ENCODE data around the gene ETS1.

ETS1 gene

DNA sequence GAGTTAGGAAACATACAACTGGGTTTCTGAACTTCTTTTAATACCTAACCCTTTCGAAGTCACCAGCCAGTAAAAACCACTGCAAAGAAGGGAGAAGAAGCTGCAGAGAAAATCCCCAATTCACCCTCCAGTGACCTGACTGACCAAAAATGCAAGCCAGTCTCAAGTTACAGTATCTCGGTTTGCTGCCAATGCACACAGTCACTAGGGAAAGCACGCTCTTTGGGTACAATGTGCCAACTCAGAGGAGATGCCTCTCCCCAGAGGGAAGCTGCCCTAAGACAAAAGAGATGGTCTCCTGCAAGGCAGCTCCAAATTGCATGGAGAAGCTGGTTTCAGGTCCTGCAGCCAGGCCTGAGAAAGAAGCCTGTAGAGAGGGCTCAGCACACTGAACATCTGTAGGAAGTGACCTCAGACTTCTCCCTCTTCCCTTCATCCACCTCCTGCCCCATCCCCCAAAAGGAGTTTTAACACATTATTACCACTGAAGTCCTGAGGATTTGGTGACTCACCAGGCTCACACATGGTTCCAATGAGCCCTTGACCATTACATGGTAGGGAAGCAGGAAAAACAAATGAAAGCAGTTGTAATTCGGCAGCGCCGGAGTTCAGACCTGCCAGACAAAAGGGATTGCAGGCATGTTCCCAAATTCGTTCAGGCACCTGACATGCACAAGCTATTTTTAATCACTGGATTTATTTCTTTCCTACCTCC is 90.1 kb downstream of the ETS1 start:
- no peak for FAIRE-seq
- TF ChIP-seq CTCF (IDR thresholded peaks at IDR 0.05; ENCODE audit: insufficient read depth, missing control alignments) = no peak
- DNase-seq (ENCODE audit: insufficient read length, low spot score) = no peak

GRCh38 chr11:128496692-128497060 is 90.7 kb downstream of the ETS1 start:
- TF ChIP-seq CTCF (IDR thresholded peaks at IDR 0.05; ENCODE audit: insufficient read depth, missing control alignments) = no peak
- DNase-seq (ENCODE audit: insufficient read length, low spot score) (no peak), FAIRE-seq (no peak)

DNA sequence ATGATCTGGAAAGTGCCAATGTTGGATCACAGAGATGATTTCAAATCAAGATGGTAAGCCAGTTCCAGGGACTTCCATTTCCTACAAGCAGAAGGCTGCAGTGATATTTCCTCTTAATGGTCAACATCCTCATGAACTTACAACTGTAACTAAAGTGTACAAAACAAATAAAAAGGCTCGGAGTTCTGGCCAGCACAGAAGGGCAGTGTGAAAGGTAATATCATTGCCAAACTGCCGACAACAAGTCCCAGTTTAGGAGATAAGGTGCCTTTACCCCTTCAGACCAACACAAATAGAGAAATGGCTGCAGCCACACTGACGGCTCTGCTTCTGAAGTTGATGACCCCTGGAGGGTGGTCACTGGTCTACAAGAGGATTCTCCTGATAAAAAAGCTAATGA is 91.1 kb downstream of the ETS1 start:
- no peak for TF ChIP-seq CTCF (IDR thresholded peaks at IDR 0.05; ENCODE audit: insufficient read depth, missing control alignments)
- FAIRE-seq (no peak), DNase-seq (ENCODE audit: insufficient read length, low spot score) (no peak)

DNA sequence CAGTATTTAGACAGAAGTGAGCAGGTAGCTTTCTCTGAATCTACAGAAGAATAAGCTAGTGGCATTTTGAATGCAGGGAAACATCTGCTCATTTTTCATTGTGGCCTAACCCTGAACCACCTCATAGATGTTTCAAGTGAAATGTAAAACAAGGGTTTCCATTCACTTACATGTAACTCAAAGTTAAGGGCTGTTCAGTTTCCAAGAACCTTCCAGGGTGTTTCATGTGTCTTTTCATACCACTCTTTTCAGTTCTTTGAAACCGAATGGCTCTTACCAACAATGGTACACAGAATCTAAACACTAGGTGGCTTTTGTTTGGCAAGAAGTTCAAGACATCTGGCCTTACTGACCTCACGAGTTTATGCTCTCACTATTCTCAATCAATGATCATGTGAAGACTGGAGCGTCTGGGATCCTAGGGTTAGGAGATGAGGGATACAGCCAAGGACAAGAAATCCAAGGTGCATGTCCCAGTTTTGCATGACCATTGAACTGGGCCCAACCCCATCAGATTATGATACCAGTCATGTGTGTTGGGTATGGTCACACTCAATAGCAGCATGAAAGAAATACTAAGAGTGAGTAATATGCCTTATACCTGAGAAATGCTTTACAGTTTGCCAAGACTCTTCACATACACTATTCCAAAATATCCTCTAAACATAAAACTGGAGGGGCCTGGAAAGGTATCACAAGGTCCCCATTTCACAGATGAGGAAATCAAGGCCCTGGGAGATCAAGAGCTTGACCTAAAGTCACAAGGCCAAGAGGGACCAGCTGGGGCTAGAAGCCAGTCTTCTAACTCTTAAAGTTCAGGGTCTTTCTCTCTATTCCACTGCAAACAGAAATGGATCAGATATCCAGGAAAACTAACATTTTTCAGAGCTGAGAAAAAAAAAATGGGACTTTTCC is 92.7 kb downstream of the ETS1 start:
- no peak for FAIRE-seq
- no peak for TF ChIP-seq CTCF (IDR thresholded peaks at IDR 0.05; ENCODE audit: insufficient read depth, missing control alignments)
- DNase-seq (ENCODE audit: insufficient read length, low spot score) = no peak

DNA sequence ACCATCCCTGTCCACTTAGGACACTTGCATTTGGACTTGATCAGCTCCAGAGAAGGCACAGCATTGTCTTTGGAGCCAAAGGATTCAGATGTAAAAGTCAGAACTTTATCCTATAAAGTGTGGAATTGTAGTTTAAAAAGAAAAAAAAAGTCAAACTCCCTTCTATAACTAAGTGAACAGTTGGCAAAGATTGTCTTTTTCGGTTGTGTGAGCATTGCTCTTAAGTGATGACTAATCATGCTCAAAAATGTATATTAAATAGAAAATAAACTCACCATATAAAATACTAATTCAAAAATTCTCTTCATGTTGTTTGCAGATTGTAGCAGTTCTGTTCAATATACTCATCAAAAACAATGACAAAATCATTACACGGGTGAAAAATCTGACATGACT is 93.8 kb downstream of the ETS1 start:
- FAIRE-seq (no peak), DNase-seq (ENCODE audit: insufficient read length, low spot score) (no peak)
- no peak for TF ChIP-seq CTCF (IDR thresholded peaks at IDR 0.05; ENCODE audit: insufficient read depth, missing control alignments)

DNA sequence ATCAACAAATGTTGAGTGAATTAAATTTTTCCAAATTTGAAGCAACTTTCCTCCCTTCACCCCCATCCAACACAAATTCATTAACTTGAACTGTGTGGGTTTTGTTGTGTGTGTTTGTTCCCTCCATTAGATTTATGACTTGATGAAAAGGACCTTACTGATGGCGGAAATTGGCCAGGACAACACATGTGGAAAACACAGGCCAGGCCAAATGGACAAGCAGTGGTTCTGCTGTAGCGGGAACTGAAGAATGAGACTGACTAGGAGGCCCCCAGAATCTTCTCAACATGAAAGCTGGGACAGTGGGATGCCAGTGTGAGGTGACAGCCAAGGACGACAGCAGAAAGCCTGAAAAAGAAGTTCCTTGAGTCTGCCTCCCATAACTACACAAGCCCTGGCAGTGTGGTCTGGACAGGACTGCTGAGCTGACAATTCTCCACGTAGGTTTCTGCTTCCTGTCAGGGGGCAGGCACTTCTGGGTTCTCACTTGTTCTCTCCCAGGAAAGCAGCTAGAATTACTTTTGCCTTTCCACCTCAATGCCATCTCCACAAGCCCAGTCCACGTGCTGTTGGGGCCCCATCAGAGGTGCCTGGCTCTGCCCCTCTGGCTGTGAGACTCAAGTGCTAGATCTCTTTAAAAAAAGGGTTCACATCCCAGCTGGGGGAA is 94.3 kb downstream of the ETS1 start:
- FAIRE-seq = no peak
- DNase-seq (ENCODE audit: insufficient read length, low spot score) = no peak
- no peak for TF ChIP-seq CTCF (IDR thresholded peaks at IDR 0.05; ENCODE audit: insufficient read depth, missing control alignments)
